ENCODE data around the gene GRIN2A. TPM values are rescaled to one million over a fixed set of nuclear protein-coding genes. Genes with fewer than 3 reads are reported as not detected.

GRIN2A gene
- polyA plus RNA-seq, 1 donor (not counting 4 experiments of a cell fraction or from before 2014, with no cell fraction given), result 0.01 TPM

DNA sequence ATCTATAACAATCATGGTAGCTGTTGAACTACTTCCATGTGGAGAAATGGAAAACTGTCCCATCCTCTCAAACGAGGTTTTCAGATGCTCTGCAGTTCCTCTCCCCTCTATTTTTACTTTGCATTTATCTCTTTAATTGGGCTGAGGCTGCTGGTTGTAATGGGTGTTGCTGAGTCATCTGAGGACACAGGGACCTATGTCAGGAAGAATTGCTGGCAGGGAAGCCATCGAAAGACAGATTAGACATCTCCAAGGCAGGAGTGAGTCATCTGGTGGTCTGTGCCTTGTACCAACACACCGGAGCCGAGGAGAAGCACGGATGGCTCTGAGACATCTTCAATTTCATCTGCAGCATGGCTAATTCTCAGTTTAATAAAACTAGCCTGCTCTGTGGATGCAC is 394.5 kb downstream of the GRIN2A start:
- TF ChIP-seq, protein P1, sequence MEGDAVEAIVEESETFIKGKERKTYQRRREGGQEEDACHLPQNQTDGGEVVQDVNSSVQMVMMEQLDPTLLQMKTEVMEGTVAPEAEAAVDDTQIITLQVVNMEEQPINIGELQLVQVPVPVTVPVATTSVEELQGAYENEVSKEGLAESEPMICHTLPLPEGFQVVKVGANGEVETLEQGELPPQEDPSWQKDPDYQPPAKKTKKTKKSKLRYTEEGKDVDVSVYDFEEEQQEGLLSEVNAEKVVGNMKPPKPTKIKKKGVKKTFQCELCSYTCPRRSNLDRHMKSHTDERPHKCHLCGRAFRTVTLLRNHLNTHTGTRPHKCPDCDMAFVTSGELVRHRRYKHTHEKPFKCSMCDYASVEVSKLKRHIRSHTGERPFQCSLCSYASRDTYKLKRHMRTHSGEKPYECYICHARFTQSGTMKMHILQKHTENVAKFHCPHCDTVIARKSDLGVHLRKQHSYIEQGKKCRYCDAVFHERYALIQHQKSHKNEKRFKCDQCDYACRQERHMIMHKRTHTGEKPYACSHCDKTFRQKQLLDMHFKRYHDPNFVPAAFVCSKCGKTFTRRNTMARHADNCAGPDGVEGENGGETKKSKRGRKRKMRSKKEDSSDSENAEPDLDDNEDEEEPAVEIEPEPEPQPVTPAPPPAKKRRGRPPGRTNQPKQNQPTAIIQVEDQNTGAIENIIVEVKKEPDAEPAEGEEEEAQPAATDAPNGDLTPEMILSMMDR (optimal IDR thresholded peaks at IDR 0.05 in 1 of 3, IDR thresholded peaks at IDR 0.05 in 1 of 3, conservative IDR thresholded peaks at IDR 0.05 in 1 of 3; ENCODE audit: extremely low read depth in 1 of 3, insufficient read depth in 2 of 3, low read length in 3 of 3), result no peak
- TF ChIP-seq EZH2 (IDR thresholded peaks at IDR 0.05; ENCODE audit: low read length), result no peak
- no peak overlapping the region for H3K4me2 ChIP-seq (ENCODE audit: control insufficient read depth, extremely low read depth, insufficient read depth, low read depth, low read length)
- no peaks in the 10 kb centered on the region for H3K9me3 ChIP-seq (ENCODE audit: control insufficient read depth, low read depth, low read length)
- no peak overlapping the region for H3K27ac ChIP-seq (ENCODE audit: control insufficient read depth, insufficient read depth, low read length)
- H3K4me3 ChIP-seq (ENCODE audit: control insufficient read depth in 2 of 3, extremely low read depth in 1 of 3, insufficient read depth in 2 of 3, low read depth in 1 of 3, low read length in 3 of 3), result no peak overlapping the region
- DNase-seq (ENCODE audit: low read depth, low spot score) (no peak), FAIRE-seq (no peak)
- no peaks in the 10 kb centered on the region for H3K27me3 ChIP-seq (ENCODE audit: control insufficient read depth, extremely low read depth, insufficient read depth, low read length)
- dilution Hi-C loops (cut with MboI; ENCODE audit: extremely low pct_ligation_motif_present, low sequenced_read_pairs), result no loop called here
- no peaks in the 10 kb centered on the region for H3K9me1 ChIP-seq (ENCODE audit: control insufficient read depth, extremely low read depth, insufficient read depth, low read length)
- H4K20me1 ChIP-seq (ENCODE audit: control insufficient read depth, extremely low read depth, insufficient read depth, low read length), result no peaks in the 10 kb centered on the region
- no peaks in the 10 kb centered on the region for H3K4me1 ChIP-seq (ENCODE audit: control insufficient read depth, extremely low read depth, insufficient read depth, low read length)
- H2AFZ ChIP-seq (ENCODE audit: control insufficient read depth, low read length), result no peak overlapping the region
- H3K9ac ChIP-seq (ENCODE audit: control insufficient read depth, extremely low read depth, insufficient read depth, low read length), result no peak overlapping the region
- H3K79me2 ChIP-seq (ENCODE audit: control insufficient read depth, insufficient read depth, low read length), result no peaks in the 10 kb centered on the region
- no peaks in the 10 kb centered on the region for H3K36me3 ChIP-seq (ENCODE audit: control insufficient read depth in 2 of 2, extremely low read depth in 1 of 2, insufficient read depth in 2 of 2, low read length in 2 of 2)

DNA sequence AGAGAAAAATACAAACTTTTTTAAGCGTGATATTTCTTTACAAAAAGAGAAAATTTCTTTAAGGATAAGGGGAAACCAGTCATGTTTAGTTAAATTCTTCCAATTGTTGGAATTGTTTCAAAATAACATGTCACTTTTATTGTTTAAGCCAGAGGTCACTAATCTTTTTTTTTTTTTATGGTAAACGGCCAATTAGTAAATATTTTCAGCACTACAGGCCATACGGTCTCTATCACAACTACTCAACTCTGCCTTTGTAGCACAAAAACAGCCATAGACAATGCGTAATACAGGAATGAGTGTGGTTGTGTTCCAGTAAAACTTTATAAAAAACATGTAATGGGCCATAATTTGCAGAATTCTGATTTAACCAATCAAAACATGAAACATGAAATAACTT is 401.4 kb downstream of the GRIN2A start:
- TF ChIP-seq EZH2 (IDR thresholded peaks at IDR 0.05; ENCODE audit: low read length), result no peak
- TF ChIP-seq, protein P1 (optimal IDR thresholded peaks at IDR 0.05 in 1 of 3, IDR thresholded peaks at IDR 0.05 in 1 of 3, conservative IDR thresholded peaks at IDR 0.05 in 1 of 3; ENCODE audit: extremely low read depth in 1 of 3, insufficient read depth in 2 of 3, low read length in 3 of 3), result no peak
- FAIRE-seq, result no peak
- Histone ChIP-seq H3K4me3 (ENCODE audit: control insufficient read depth in 2 of 3, extremely low read depth in 1 of 3, insufficient read depth in 2 of 3, low read depth in 1 of 3, low read length in 3 of 3) (no peak overlapping the region), H4K20me1 (ENCODE audit: control insufficient read depth, extremely low read depth, insufficient read depth, low read length) (no peaks in the 10 kb centered on the region), H3K36me3 (ENCODE audit: control insufficient read depth in 2 of 2, extremely low read depth in 1 of 2, insufficient read depth in 2 of 2, low read length in 2 of 2) (no peaks in the 10 kb centered on the region), H3K27me3 (ENCODE audit: control insufficient read depth, extremely low read depth, insufficient read depth, low read length) (no peaks in the 10 kb centered on the region), H3K4me2 (ENCODE audit: control insufficient read depth, extremely low read depth, insufficient read depth, low read depth, low read length) (no peak overlapping the region), H3K79me2 (ENCODE audit: control insufficient read depth, insufficient read depth, low read length) (no peaks in the 10 kb centered on the region), H3K9me1 (ENCODE audit: control insufficient read depth, extremely low read depth, insufficient read depth, low read length) (no peaks in the 10 kb centered on the region), H2AFZ (ENCODE audit: control insufficient read depth, low read length) (no peak overlapping the region), H3K9ac (ENCODE audit: control insufficient read depth, extremely low read depth, insufficient read depth, low read length) (no peak overlapping the region), H3K4me1 (ENCODE audit: control insufficient read depth, extremely low read depth, insufficient read depth, low read length) (no peaks in the 10 kb centered on the region), H3K9me3 (ENCODE audit: control insufficient read depth, low read depth, low read length) (no peaks in the 10 kb centered on the region), H3K27ac (ENCODE audit: control insufficient read depth, insufficient read depth, low read length) (no peak overlapping the region)
- DNase-seq (ENCODE audit: low read depth, low spot score), result no peak
- dilution Hi-C loops (cut with MboI; ENCODE audit: extremely low pct_ligation_motif_present, low sequenced_read_pairs), result no loop called here

Measured in keratinocyte (primary cell).